MCF 10A (cell line): ENCODE measurements around the gene SLC9A5. TPM values are rescaled to one million over a fixed set of nuclear protein-coding genes. Genes with fewer than 3 reads are reported as not detected.

Experiments
- BruUV-seq: library from RNA; stranded (reverse); fragments of 400-500 nt; replicated peaks from 2 replicates; lab custom pipeline; 2021; lab: Mats Ljungman, UMichigan
- CTCF ChIA-PET: fragments of 300-600 bp; sonication (Branson Sonifier 250); formaldehyde crosslinking; extraction: SDS; loops from one replicate; lab custom pipeline; 2021; ENCODE audit warnings: antibody characterized with exemption, inconsistent platforms; lab: Yijun Ruan, JAX
- POLR2A ChIA-PET: fragments of 300-600, 350-650 bp; sonication (Branson Sonifier 250); formaldehyde crosslinking; extraction: SDS; loops from one replicate; lab custom pipeline; 2020; ENCODE audit warnings: antibody characterized with exemption, inconsistent platforms; lab: Yijun Ruan, JAX
- DNase-seq: peaks from one replicate; pipeline ENCODE4 v3.0.0-alpha.2; 2018; ENCODE audit not compliant: unreplicated experiment
- H3K27ac Mint-ChIP-seq: one replicate; pipeline ENCODE4 v1.8.0; 2022; ENCODE audit warnings: mild to moderate bottlenecking, low read depth, mixed read lengths; ENCODE audit not compliant: unreplicated experiment
- H3K27me3 Mint-ChIP-seq: one replicate; pipeline ENCODE4 v1.8.0; 2022; ENCODE audit warnings: mixed read lengths; ENCODE audit not compliant: insufficient read depth, unreplicated experiment
- H3K36me3 Mint-ChIP-seq: one replicate; pipeline ENCODE4 v1.8.0; 2022; ENCODE audit warnings: mild to moderate bottlenecking, moderate library complexity, mixed read lengths; ENCODE audit not compliant: insufficient read depth, unreplicated experiment
- H3K4me1 Mint-ChIP-seq: one replicate; pipeline ENCODE4 v1.8.0; 2022; ENCODE audit warnings: mixed read lengths; ENCODE audit not compliant: insufficient read depth, unreplicated experiment
- H3K4me3 Mint-ChIP-seq: one replicate; pipeline ENCODE4 v1.8.0; 2022; ENCODE audit warnings: mild to moderate bottlenecking, moderate library complexity, mixed read lengths; ENCODE audit not compliant: unreplicated experiment
- H3K9me3 Mint-ChIP-seq: one replicate; pipeline ENCODE4 v1.8.0; 2022; ENCODE audit warnings: mixed read lengths; ENCODE audit not compliant: unreplicated experiment
- intact Hi-C: fragments of 100-400 bp; cut with micrococcal nuclease; formaldehyde crosslinking; loops from 2 replicates; pipeline ENCODE4 v1.14.1; 2022
- total RNA-seq: library from RNA; stranded (reverse); gene quantifications from 2 replicates; pipeline ENCODE4 v1.2.3, GENCODE V29; 2022
- TF ChIP-seq, protein P1 (sequence below): fragments of 200-600 bp; IDR thresholded peaks from one replicate; pipeline ENCODE4 v1.8.0; 2022; ENCODE audit warnings: antibody characterized with exemption, mild to moderate bottlenecking; ENCODE audit not compliant: unreplicated experiment

SLC9A5 gene
- total RNA-seq, 1 experiment from 2014 or later, result 0.40 TPM

DNA sequence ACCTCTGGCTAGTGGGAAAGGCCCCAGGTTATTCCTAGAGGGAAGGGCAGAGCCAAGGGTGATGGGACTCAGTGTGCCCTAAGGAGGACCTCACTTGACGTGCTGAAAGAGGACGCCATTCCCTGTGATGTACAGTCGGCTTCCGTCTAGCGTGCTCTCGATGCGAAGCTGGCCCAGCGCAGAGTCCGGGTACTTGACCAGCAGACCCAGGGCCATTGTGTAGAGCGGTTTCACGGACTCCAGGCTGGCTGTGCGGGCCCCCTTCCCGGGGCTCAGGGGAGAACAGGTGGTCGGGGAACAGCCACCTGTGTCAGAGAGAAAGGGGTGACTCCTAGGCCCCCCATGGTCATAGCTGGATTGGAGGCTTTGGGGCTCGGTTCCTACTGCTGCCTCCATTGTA, 50.5 kb downstream of the SLC9A5 start:
- no peak overlapping the region for H3K4me3 Mint-ChIP-seq
- POLR2A ChIA-PET, result interaction anchor here (0.6 kb wide), 1 partner anchor 52 kb away, joined by 4 read pairs; the partner anchor contains the start of gene FHOD1
- no peaks in the 10 kb centered on the region for H3K27me3 Mint-ChIP-seq
- H3K27ac Mint-ChIP-seq, result no peak overlapping the region
- H3K36me3 Mint-ChIP-seq, result no peaks in the 10 kb centered on the region
- peaks cover 7% of the 10 kb centered on the region for H3K4me1 Mint-ChIP-seq
- TF ChIP-seq, protein P1, sequence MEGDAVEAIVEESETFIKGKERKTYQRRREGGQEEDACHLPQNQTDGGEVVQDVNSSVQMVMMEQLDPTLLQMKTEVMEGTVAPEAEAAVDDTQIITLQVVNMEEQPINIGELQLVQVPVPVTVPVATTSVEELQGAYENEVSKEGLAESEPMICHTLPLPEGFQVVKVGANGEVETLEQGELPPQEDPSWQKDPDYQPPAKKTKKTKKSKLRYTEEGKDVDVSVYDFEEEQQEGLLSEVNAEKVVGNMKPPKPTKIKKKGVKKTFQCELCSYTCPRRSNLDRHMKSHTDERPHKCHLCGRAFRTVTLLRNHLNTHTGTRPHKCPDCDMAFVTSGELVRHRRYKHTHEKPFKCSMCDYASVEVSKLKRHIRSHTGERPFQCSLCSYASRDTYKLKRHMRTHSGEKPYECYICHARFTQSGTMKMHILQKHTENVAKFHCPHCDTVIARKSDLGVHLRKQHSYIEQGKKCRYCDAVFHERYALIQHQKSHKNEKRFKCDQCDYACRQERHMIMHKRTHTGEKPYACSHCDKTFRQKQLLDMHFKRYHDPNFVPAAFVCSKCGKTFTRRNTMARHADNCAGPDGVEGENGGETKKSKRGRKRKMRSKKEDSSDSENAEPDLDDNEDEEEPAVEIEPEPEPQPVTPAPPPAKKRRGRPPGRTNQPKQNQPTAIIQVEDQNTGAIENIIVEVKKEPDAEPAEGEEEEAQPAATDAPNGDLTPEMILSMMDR, result no peak
- intact Hi-C loops, result no loop called here
- CTCF ChIA-PET, result interaction anchor here (4.9 kb wide), 1 partner anchor 14 kb away, joined by 35 read pairs; no protein-coding TSS in a partner anchor
- no TSS peak for BruUV-seq
- no peak for DNase-seq
- H3K9me3 Mint-ChIP-seq, result no peaks in the 10 kb centered on the region

DNA sequence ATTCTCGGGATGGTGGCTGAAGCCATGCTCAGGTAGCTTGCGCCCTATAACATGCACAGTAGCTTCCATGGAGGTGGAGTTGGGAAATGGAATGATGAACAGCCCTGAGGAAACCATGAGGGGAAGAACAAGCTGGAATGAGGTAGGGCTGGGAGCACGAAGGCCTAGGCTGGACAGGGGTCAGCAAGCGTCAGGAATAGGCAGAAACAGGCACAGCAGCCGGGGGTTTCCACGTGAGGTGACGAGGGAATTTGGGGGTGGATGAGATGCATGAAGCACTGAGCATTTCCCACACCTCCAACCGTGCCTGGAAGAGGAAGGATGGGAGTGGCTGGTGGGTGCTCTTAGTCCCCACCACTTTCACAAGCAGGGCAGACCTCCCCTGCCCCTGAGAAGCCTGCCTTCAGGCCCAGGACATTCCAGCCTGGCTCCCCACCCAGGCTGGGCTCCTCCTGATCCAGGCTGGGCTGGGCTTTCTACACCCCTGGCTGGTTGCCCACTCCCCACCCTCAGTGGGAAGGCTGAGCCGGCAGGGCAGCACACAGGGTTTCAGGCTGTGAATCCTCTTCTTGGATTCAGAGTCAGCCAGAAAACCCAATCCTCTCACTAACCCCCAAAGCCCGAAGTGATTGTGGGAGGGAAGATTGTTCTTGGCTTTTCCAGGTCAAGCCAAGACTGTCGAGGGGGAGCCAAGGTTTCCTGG, 52.5 kb downstream of the SLC9A5 start:
- no peak for DNase-seq
- TF ChIP-seq, protein P1, result no peak
- no peaks in the 10 kb centered on the region for H3K9me3 Mint-ChIP-seq
- no peaks in the 10 kb centered on the region for H3K27me3 Mint-ChIP-seq
- intact Hi-C loops, result no loop called here
- no peaks in the 10 kb centered on the region for H3K36me3 Mint-ChIP-seq
- CTCF ChIA-PET, result no interaction called here
- POLR2A ChIA-PET, result no interaction called here
- H3K4me3 Mint-ChIP-seq, result no peak overlapping the region
- BruUV-seq, result no TSS peak
- H3K27ac Mint-ChIP-seq, result no peak overlapping the region
- H3K4me1 Mint-ChIP-seq, result peaks cover 5% of the 10 kb centered on the region

DNA sequence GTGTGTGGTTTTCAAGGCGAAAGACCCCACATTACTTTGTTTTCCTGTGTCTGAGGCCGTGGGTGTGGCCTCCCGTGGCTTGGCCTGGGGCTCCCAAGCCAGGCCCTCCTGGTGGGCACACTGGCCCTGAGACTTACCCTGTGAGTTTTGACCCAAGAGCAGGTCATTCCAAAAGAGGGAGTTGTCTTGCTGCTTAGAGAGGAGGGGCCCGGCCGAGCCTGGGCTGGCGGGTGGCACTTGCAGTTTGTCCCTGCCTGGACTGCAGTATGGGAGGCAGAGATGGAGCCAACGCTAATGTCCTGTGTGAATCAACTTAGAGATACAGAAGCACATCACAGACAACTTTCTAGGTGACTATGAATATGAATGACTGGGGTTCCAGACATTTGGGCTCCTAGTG, 53.3 kb downstream of the SLC9A5 start:
- no TSS peak for BruUV-seq
- no peaks in the 10 kb centered on the region for H3K9me3 Mint-ChIP-seq
- CTCF ChIA-PET, result no interaction called here
- H3K27ac Mint-ChIP-seq, result no peak overlapping the region
- no peak for DNase-seq
- H3K27me3 Mint-ChIP-seq, result no peaks in the 10 kb centered on the region
- POLR2A ChIA-PET, result no interaction called here
- intact Hi-C loops, result no loop called here
- H3K4me3 Mint-ChIP-seq, result no peak overlapping the region
- H3K4me1 Mint-ChIP-seq, result no peaks in the 10 kb centered on the region
- H3K36me3 Mint-ChIP-seq, result no peaks in the 10 kb centered on the region
- TF ChIP-seq, protein P1, result no peak

DNA sequence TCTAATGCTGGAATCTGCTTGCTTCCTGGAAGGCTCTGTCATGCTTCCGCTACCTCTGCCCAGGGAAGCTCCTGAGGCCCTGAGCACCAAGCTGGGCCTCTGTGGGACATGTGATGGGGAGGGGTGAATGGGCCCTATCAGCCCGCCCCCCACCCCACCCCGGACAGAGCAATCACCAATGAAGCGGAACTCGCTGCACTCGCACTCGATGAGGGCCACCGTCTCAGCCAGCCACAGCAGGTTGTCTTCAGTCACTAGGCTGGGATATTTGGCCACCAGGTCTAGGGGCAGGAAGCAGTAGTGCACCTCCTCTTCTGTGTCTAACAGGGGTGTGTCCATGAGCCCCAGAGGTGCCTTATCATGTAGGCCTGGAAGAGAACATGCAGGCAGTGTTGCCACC, 54.2 kb downstream of the SLC9A5 start:
- TF ChIP-seq, protein P1, result no peak
- BruUV-seq, result no TSS peak
- ChIA-PET POLR2A (no interaction called here), CTCF (no interaction called here)
- intact Hi-C loops, result no loop called here
- Mint-ChIP-seq H3K4me3 (no peak overlapping the region), H3K4me1 (no peaks in the 10 kb centered on the region), H3K36me3 (no peaks in the 10 kb centered on the region), H3K27ac (no peak overlapping the region), H3K27me3 (peaks cover under 1% of the 10 kb centered on the region), H3K9me3 (no peaks in the 10 kb centered on the region)
- no peak for DNase-seq
